WERI-Rb-1 (cell line): ENCODE results near the gene ATP5PB.

ENCODE experiments used
- DNase-seq: peaks from one replicate; pipeline ENCODE4 v3.0.0-alpha.2; 2020
- H3K27ac ChIP-seq: fragments of 250-450 bp; sonication (Bioruptor Pico); 2 replicates; pipeline ENCODE4 v1.5.1; 2020; ENCODE audit warnings: mild to moderate bottlenecking, moderate library complexity
- H3K27me3 ChIP-seq: fragments of 250-450 bp; sonication (Bioruptor Pico); 2 replicates; pipeline ENCODE4 v1.5.1; 2021; ENCODE audit warnings: mild to moderate bottlenecking, low read depth, moderate library complexity; ENCODE audit not compliant: insufficient read depth, severe bottlenecking
- H3K36me3 ChIP-seq: fragments of 250-450 bp; sonication (Bioruptor Pico); 2 replicates; pipeline ENCODE4 v1.5.1; 2020; ENCODE audit warnings: mild to moderate bottlenecking, moderate library complexity
- H3K4me3 ChIP-seq: 2 replicates; pipeline ENCODE4 v1.5.1; 2011; ENCODE audit warnings: low read depth, mild to moderate bottlenecking, control low read depth, low read length
- H3K9me3 ChIP-seq: fragments of 250-450 bp; sonication (Bioruptor Pico); 2 replicates; pipeline ENCODE4 v1.5.1; 2021; ENCODE audit warnings: mild to moderate bottlenecking, moderate library complexity; ENCODE audit not compliant: severe bottlenecking
- CTCF ChIP-seq: IDR thresholded peaks from 2 replicates; pipeline ENCODE4 v1.5.1; 2011; ENCODE audit warnings: low read depth, mild to moderate bottlenecking, control low read depth, inconsistent platforms, low read length

The ATP5PB gene

GRCh38 chr1:111471538-111471937 lies 22.3 kb downstream of the ATP5PB start:
- TF ChIP-seq CTCF, result no peak
- Histone ChIP-seq H3K27ac (no peak overlapping the region), H3K9me3 (no peaks in the 10 kb centered on the region), H3K27me3 (no peaks in the 10 kb centered on the region), H3K36me3 (no peaks in the 10 kb centered on the region), H3K4me3 (no peak overlapping the region)
- no peak for DNase-seq

GRCh38 chr1:111474106-111474505 lies 24.8 kb downstream of the ATP5PB start:
- no peaks in the 10 kb centered on the region for H3K9me3 ChIP-seq
- H3K36me3 ChIP-seq, result no peaks in the 10 kb centered on the region
- no peak for TF ChIP-seq CTCF
- no peak overlapping the region for H3K27ac ChIP-seq
- DNase-seq, result no peak
- no peaks in the 10 kb centered on the region for H3K27me3 ChIP-seq
- no peak overlapping the region for H3K4me3 ChIP-seq

GRCh38 chr1:111474521-111474920 lies 25.3 kb downstream of the ATP5PB start:
- Histone ChIP-seq H3K27me3 (no peaks in the 10 kb centered on the region), H3K27ac (no peak overlapping the region), H3K4me3 (no peak overlapping the region)

GRCh38 chr1:111475701-111476100 lies 26.4 kb downstream of the ATP5PB start:
- Histone ChIP-seq H3K27me3 (no peaks in the 10 kb centered on the region), H3K9me3 (no peaks in the 10 kb centered on the region), H3K4me3 (no peak overlapping the region), H3K27ac (no peak overlapping the region), H3K36me3 (no peaks in the 10 kb centered on the region)
- no peak for DNase-seq
- TF ChIP-seq CTCF, result no peak

More at GRCh38 chr1:111474521-111474920, 25.3 kb downstream of the ATP5PB start:
- Histone ChIP-seq H3K9me3 (no peaks in the 10 kb centered on the region), H3K36me3 (no peaks in the 10 kb centered on the region)
- TF ChIP-seq CTCF, result no peak
- DNase-seq, result no peak

GRCh38 chr1:111476214-111476613 lies 26.9 kb downstream of the ATP5PB start:
- no peak overlapping the region for H3K4me3 ChIP-seq
- no peaks in the 10 kb centered on the region for H3K9me3 ChIP-seq
- no peaks in the 10 kb centered on the region for H3K27me3 ChIP-seq
- no peak overlapping the region for H3K27ac ChIP-seq
- no peaks in the 10 kb centered on the region for H3K36me3 ChIP-seq
- no peak for TF ChIP-seq CTCF
- no peak for DNase-seq

GRCh38 chr1:111476761-111477309 lies 27.6 kb downstream of the ATP5PB start:
- TF ChIP-seq CTCF, result no peak
- no peak for DNase-seq
- H3K4me3 ChIP-seq, result no peak overlapping the region

More at GRCh38 chr1:111476761-111477309, 27.6 kb downstream of the ATP5PB start:
- H3K27me3 ChIP-seq, result no peaks in the 10 kb centered on the region
- no peaks in the 10 kb centered on the region for H3K36me3 ChIP-seq
- H3K27ac ChIP-seq, result no peak overlapping the region
- no peaks in the 10 kb centered on the region for H3K9me3 ChIP-seq
